IPS-15b (cell line): ENCODE data around the gene MRPS24.

Experiments
- H3K27me3 ChIP-seq: one replicate; pipeline ENCODE4 v1.6.1; 2013; ENCODE audit warnings: low read length; ENCODE audit not compliant: control insufficient read depth, insufficient read depth
- H3K36me3 ChIP-seq: one replicate; pipeline ENCODE4 v1.6.1; 2013; ENCODE audit warnings: low read length; ENCODE audit not compliant: control insufficient read depth, insufficient read depth
- H3K4me1 ChIP-seq: one replicate; pipeline ENCODE4 v1.6.1; 2013; ENCODE audit warnings: mild to moderate bottlenecking, low read length; ENCODE audit not compliant: control insufficient read depth, insufficient read depth
- H3K4me3 ChIP-seq: one replicate; pipeline ENCODE4 v1.5.1; 2013; ENCODE audit warnings: low read depth, low read length
- H3K9ac ChIP-seq: one replicate; pipeline ENCODE4 v1.6.1; 2013; ENCODE audit warnings: low read depth, mild to moderate bottlenecking, low read length
- H3K9me3 ChIP-seq: one replicate; pipeline ENCODE4 v1.6.1; 2013; ENCODE audit warnings: mild to moderate bottlenecking, low read length; ENCODE audit not compliant: control insufficient read depth, insufficient read depth

Gene MRPS24

GRCh38 chr7:43891069-43891955 is 22.0 kb upstream of the MRPS24 start:
- H3K9me3 ChIP-seq = no peaks in the 10 kb centered on the region
- H3K27me3 ChIP-seq = no peaks in the 10 kb centered on the region
- no peaks in the 10 kb centered on the region for H3K4me1 ChIP-seq
- no peak overlapping the region for H3K4me3 ChIP-seq
- no peaks in the 10 kb centered on the region for H3K36me3 ChIP-seq
- H3K9ac ChIP-seq = no peak overlapping the region

GRCh38 chr7:43890468-43890867 is 21.2 kb upstream of the MRPS24 start:
- H3K9me3 ChIP-seq = no peaks in the 10 kb centered on the region
- H3K4me3 ChIP-seq = no peak overlapping the region
- H3K9ac ChIP-seq = no peak overlapping the region
- no peaks in the 10 kb centered on the region for H3K36me3 ChIP-seq
- H3K27me3 ChIP-seq = no peaks in the 10 kb centered on the region
- H3K4me1 ChIP-seq = no peaks in the 10 kb centered on the region

- no peaks in the 10 kb centered on the region for H3K4me1 ChIP-seq
- no peaks in the 10 kb centered on the region for H3K27me3 ChIP-seq
- H3K9me3 ChIP-seq = no peaks in the 10 kb centered on the region
- no peak overlapping the region for H3K4me3 ChIP-seq
- no peak overlapping the region for H3K9ac ChIP-seq
- H3K36me3 ChIP-seq = peaks cover 2% of the 10 kb centered on the region
These were observed 20.0 kb upstream of the MRPS24 start for GRCh38 chr7:43888993-43889945.

- Histone ChIP-seq H3K4me1 (peaks cover 4% of the 10 kb centered on the region), H3K36me3 (peaks cover 10% of the 10 kb centered on the region), H3K4me3 (no peak overlapping the region), H3K27me3 (no peaks in the 10 kb centered on the region), H3K9ac (no peak overlapping the region), H3K9me3 (no peaks in the 10 kb centered on the region)
These were observed 15.3 kb upstream of the MRPS24 start for GRCh38 chr7:43884617-43885016.

GRCh38 chr7:43884209-43884608 is 14.9 kb upstream of the MRPS24 start:
- H3K4me1 ChIP-seq = peaks cover 4% of the 10 kb centered on the region
- no peak overlapping the region for H3K4me3 ChIP-seq
- no peaks in the 10 kb centered on the region for H3K27me3 ChIP-seq
- no peak overlapping the region for H3K9ac ChIP-seq
- H3K9me3 ChIP-seq = no peaks in the 10 kb centered on the region
- peaks cover 14% of the 10 kb centered on the region for H3K36me3 ChIP-seq

- Histone ChIP-seq H3K4me1 (peaks cover 4% of the 10 kb centered on the region), H3K4me3 (no peak overlapping the region), H3K9me3 (no peaks in the 10 kb centered on the region), H3K27me3 (no peaks in the 10 kb centered on the region), H3K9ac (no peak overlapping the region), H3K36me3 (peaks cover 44% of the 10 kb centered on the region)
These were observed 11.3 kb upstream of the MRPS24 start for GRCh38 chr7:43880596-43880995.

- H3K9me3 ChIP-seq = no peaks in the 10 kb centered on the region
- peaks cover 4% of the 10 kb centered on the region for H3K4me1 ChIP-seq
- H3K36me3 ChIP-seq = peaks cover 44% of the 10 kb centered on the region
- no peak overlapping the region for H3K9ac ChIP-seq
- H3K4me3 ChIP-seq = no peak overlapping the region
- no peaks in the 10 kb centered on the region for H3K27me3 ChIP-seq
These were observed 10.2 kb upstream of the MRPS24 start for GRCh38 chr7:43879477-43879876.

- H3K4me1 ChIP-seq = peaks cover 4% of the 10 kb centered on the region
- H3K36me3 ChIP-seq = peaks cover 40% of the 10 kb centered on the region
These were observed 9.6 kb upstream of the MRPS24 start for GRCh38 chr7:43878867-43879266.

GRCh38 chr7:43877968-43878864 is 8.9 kb upstream of the MRPS24 start:
- Histone ChIP-seq H3K9me3 (no peaks in the 10 kb centered on the region), H3K27me3 (no peaks in the 10 kb centered on the region), H3K4me1 (peaks cover 4% of the 10 kb centered on the region), H3K9ac (no peak overlapping the region), H3K36me3 (peaks cover 40% of the 10 kb centered on the region), H3K4me3 (no peak overlapping the region)

More at GRCh38 chr7:43878867-43879266, 9.6 kb upstream of the MRPS24 start:
- no peak overlapping the region for H3K4me3 ChIP-seq
- H3K9ac ChIP-seq = no peak overlapping the region
- no peaks in the 10 kb centered on the region for H3K27me3 ChIP-seq
- H3K9me3 ChIP-seq = no peaks in the 10 kb centered on the region

- Histone ChIP-seq H3K4me1 (peaks cover 4% of the 10 kb centered on the region), H3K36me3 (peaks cover 40% of the 10 kb centered on the region), H3K27me3 (no peaks in the 10 kb centered on the region), H3K9me3 (no peaks in the 10 kb centered on the region), H3K9ac (no peak overlapping the region), H3K4me3 (no peak overlapping the region)
These were observed 7.8 kb upstream of the MRPS24 start for GRCh38 chr7:43876976-43877745.
